ENCODE results near the gene RPS6KB2. TPM values are rescaled to one million over a fixed set of nuclear protein-coding genes. Genes with fewer than 3 reads are reported as not detected.

Gene RPS6KB2
- total RNA-seq, 4 donors from 2014 or later, result 27.4 to 45.0 (median 30.7) TPM

DNA sequence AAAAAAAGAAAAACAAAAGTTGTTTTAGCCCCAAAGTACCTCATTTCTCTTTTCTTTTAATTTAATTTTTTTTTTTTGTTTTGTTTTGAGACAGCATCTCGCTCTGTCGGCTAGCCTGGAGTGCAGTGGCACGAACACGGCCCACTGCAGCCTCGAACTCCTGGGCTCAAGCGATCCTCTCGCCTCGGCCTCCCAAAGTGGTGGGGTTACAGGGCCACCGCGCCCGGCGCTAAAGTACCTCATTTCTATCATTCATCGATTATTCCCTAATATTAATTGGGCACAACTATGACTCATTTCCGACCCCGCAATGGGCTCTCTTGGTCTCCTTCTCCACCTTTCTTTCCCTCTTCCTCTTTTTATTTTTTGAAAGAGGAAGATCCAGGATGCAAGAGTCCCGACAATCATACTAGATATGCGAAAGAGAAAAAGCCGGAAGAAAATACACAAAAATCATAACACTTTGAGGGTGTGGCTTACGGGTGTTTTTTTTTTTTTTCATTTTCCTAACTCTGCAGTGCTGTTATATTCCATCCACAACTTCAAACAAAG is 54.1 kb downstream of the RPS6KB2 start:
- no peak for ATAC-seq (ENCODE audit: low FRiP score)
- TF ChIP-seq, protein P1, sequence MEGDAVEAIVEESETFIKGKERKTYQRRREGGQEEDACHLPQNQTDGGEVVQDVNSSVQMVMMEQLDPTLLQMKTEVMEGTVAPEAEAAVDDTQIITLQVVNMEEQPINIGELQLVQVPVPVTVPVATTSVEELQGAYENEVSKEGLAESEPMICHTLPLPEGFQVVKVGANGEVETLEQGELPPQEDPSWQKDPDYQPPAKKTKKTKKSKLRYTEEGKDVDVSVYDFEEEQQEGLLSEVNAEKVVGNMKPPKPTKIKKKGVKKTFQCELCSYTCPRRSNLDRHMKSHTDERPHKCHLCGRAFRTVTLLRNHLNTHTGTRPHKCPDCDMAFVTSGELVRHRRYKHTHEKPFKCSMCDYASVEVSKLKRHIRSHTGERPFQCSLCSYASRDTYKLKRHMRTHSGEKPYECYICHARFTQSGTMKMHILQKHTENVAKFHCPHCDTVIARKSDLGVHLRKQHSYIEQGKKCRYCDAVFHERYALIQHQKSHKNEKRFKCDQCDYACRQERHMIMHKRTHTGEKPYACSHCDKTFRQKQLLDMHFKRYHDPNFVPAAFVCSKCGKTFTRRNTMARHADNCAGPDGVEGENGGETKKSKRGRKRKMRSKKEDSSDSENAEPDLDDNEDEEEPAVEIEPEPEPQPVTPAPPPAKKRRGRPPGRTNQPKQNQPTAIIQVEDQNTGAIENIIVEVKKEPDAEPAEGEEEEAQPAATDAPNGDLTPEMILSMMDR (IDR thresholded peaks at IDR 0.05), result no peak
- no peak for DNase-seq (ENCODE audit: low spot score)

GRCh38 chr11:67482827-67483798 is 54.8 kb downstream of the RPS6KB2 start, which contains the start of gene AIP:
AIP (plus strand) TSS chr11:67483026; CDS start chr11:67483159, 133 bp downstream.
- ATAC-seq (ENCODE audit: low FRiP score), result peak; percentile 99
- TF ChIP-seq, protein P1 (IDR thresholded peaks at IDR 0.05), result no peak

GRCh38 chr11:67483831-67484665 is 55.8 kb downstream of the RPS6KB2 start:
- ATAC-seq (ENCODE audit: low FRiP score) (no peak), DNase-seq (ENCODE audit: low spot score) (no peak)
- TF ChIP-seq, protein P1 (IDR thresholded peaks at IDR 0.05), result no peak

More at GRCh38 chr11:67482827-67483798, 54.8 kb downstream of the RPS6KB2 start, which contains the start of gene AIP:
- peak; percentile 94 for DNase-seq (ENCODE audit: low spot score)

GRCh38 chr11:67484847-67485311 is 56.6 kb downstream of the RPS6KB2 start:
- no peak for DNase-seq (ENCODE audit: low spot score)
- TF ChIP-seq, protein P1 (IDR thresholded peaks at IDR 0.05), result no peak
- ATAC-seq (ENCODE audit: low FRiP score), result no peak

Small RNA genes within 50 kb of the gene (small RNA-seq; reads per million reads assigned to genes)
- gene RNU6-1238P, result not detected

Other genes starting within 250 kb of the RPS6KB2 start
- 100 to 1,000 TPM in 1 of 4 donors, 10 to 100 TPM in 3; 42.6 to 106 (median 50.7) TPM for gene GRK2, start 162.0 kb upstream of the RPS6KB2 start, total RNA-seq
- gene ANKRD13D, start 139.2 kb upstream of the RPS6KB2 start, total RNA-seq, result 10 to 100 TPM; 18.6 to 78.2 (median 28.6) TPM
- 10 to 100 TPM; 22.6 to 44.6 (median 28.3) TPM for gene SSH3, start 125.0 kb upstream of the RPS6KB2 start, total RNA-seq
- 100 to 1,000 TPM in 1 of 4 donors, 10 to 100 TPM in 3; 67.5 to 141 (median 81.9) TPM for gene POLD4, start 74.9 kb upstream of the RPS6KB2 start, total RNA-seq
- gene CLCF1, start 54.9 kb upstream of the RPS6KB2 start, total RNA-seq, result 10 to 100 TPM in 3 of 4 donors, 1 to 10 TPM in 1; 4.1 to 51.4 (median 25.1) TPM
- 10 to 100 TPM in 2 of 4 donors, 1 to 10 TPM in 2; 5.5 to 18.0 (median 10.4) TPM for gene RAD9A, start 36.5 kb upstream of the RPS6KB2 start, total RNA-seq
- 100 to 1,000 TPM in 2 of 4 donors, 10 to 100 TPM in 2; 91.9 to 110 (median 97.6) TPM for gene PPP1CA, start 26.6 kb upstream of the RPS6KB2 start, total RNA-seq
- gene TBC1D10C, start 24.4 kb upstream of the RPS6KB2 start, total RNA-seq, result 1 to 10 TPM; 1.6 to 7.1 (median 3.4) TPM
- 10 to 100 TPM in 1 of 4 donors, 1 to 10 TPM in 2, under 1 TPM in 1; 0.47 to 42.6 (median 7.5) TPM for gene CARNS1, start 12.8 kb upstream of the RPS6KB2 start, total RNA-seq
- gene PTPRCAP, start 9.2 kb downstream of the RPS6KB2 start, total RNA-seq, result 1 to 10 TPM; 5.5 to 6.7 (median 6.3) TPM
- 10 to 100 TPM; 55.9 to 70.9 (median 63.9) TPM for gene CORO1B, start 15.0 kb downstream of the RPS6KB2 start, total RNA-seq
- gene GPR152, start 24.2 kb downstream of the RPS6KB2 start, total RNA-seq, result not detected
- gene CABP4, start 26.9 kb downstream of the RPS6KB2 start, total RNA-seq, result 1 to 10 TPM in 3 of 4 donors, under 1 TPM in 1; 0.65 to 4.6 (median 3.0) TPM
- 10 to 100 TPM; 33.6 to 56.6 (median 44.0) TPM for gene TMEM134, start 40.8 kb downstream of the RPS6KB2 start, total RNA-seq
- gene AIP, start 54.5 kb downstream of the RPS6KB2 start, total RNA-seq, result 10 to 100 TPM; 51.2 to 67.5 (median 62.1) TPM
- gene PITPNM1, start 76.9 kb downstream of the RPS6KB2 start, total RNA-seq, result 10 to 100 TPM; 15.0 to 58.2 (median 26.6) TPM
- 10 to 100 TPM; 23.5 to 50.5 (median 34.7) TPM for gene CDK2AP2, start 79.7 kb downstream of the RPS6KB2 start, total RNA-seq
- not detected for gene CABP2, start 95.0 kb downstream of the RPS6KB2 start, total RNA-seq
- 100 to 1,000 TPM; 435 to 948 (median 670) TPM for gene GSTP1, start 155.3 kb downstream of the RPS6KB2 start, total RNA-seq
- gene NDUFV1, start 178.4 kb downstream of the RPS6KB2 start, total RNA-seq, result 100 to 1,000 TPM; 143 to 233 (median 165) TPM
- 10 to 100 TPM in 2 of 4 donors, 1 to 10 TPM in 2; 5.5 to 15.4 (median 9.7) TPM for gene NUDT8, start 201.4 kb downstream of the RPS6KB2 start, total RNA-seq
- not detected for gene TBX10, start 211.3 kb downstream of the RPS6KB2 start, total RNA-seq
- gene ACY3, start 222.2 kb downstream of the RPS6KB2 start, total RNA-seq, result not detected
- gene ALDH3B2, start 246.1 kb downstream of the RPS6KB2 start, total RNA-seq, result not detected